Thoracic aorta (tissue), 2 donors: ENCODE measurements around the gene PRKRA. TPM values are rescaled to one million over a fixed set of nuclear protein-coding genes. Genes with fewer than 3 reads are reported as not detected.

Source experiments
- ATAC-seq: fragments of 150-250 bp; one replicate; pipeline ENCODE4 v1.8.0; 2017; ENCODE audit warnings: low read depth; ENCODE audit not compliant: insufficient number of reproducible peaks, low FRiP score
- DNase-seq: peaks from one replicate; pipeline ENCODE4 v3.0.0-alpha.2; 2020; ENCODE audit warnings: low spot score
- H3K27ac ChIP-seq, 2 donors: fragments of 200-600 bp; sonication (generic); 1 replicate in 1 of 2; 2 replicates in 1 of 2; pipeline ENCODE4 v1.5.1; 2016; ENCODE audit warnings: mild to moderate bottlenecking in 2 of 2, moderate library complexity in 2 of 2
- H3K27me3 ChIP-seq: fragments of 200-600 bp; sonication (generic); replicated peaks from 2 replicates; pipeline ENCODE4 v1.6.0; 2016; ENCODE audit warnings: mild to moderate bottlenecking; ENCODE audit not compliant: insufficient read depth
- H3K36me3 ChIP-seq: fragments of 200-600 bp; sonication (generic); one replicate; pipeline ENCODE4 v1.5.1; 2016
- H3K4me1 ChIP-seq, 2 donors: fragments of 200-600 bp; sonication (generic); 1 replicate in 1 of 2; 2 replicates in 1 of 2; pipeline versions ENCODE4 v1.5.1 to v1.6.0; 2016; ENCODE audit warnings: low read depth in 2 of 2, mild to moderate bottlenecking in 1 of 2; ENCODE audit not compliant: control insufficient read depth in 1 of 2
- H3K4me3 ChIP-seq: fragments of 200-600 bp; sonication (generic); 2 replicates; pipeline ENCODE4 v1.5.1; 2016; ENCODE audit warnings: mild to moderate bottlenecking
- H3K9me3 ChIP-seq: fragments of 200-600 bp; sonication (generic); 2 replicates; pipeline ENCODE4 v1.5.1; 2016
- CTCF ChIP-seq: fragments of 200-600 bp; sonication (generic); IDR thresholded peaks from one replicate; pipeline ENCODE4 v1.5.1; 2019; ENCODE audit warnings: antibody characterized with exemption
- total RNA-seq, 2 donors: library from RNA; depleted of rRNA; stranded (reverse); fragments of >200 nt; gene quantifications; one replicate each; pipeline versions ENCODE4 v1.1.0 to v1.2.3, GENCODE V29; 2016

PRKRA gene
- total RNA-seq, 2 donors from 2014 or later, result 61.3 to 71.5 TPM

DNA sequence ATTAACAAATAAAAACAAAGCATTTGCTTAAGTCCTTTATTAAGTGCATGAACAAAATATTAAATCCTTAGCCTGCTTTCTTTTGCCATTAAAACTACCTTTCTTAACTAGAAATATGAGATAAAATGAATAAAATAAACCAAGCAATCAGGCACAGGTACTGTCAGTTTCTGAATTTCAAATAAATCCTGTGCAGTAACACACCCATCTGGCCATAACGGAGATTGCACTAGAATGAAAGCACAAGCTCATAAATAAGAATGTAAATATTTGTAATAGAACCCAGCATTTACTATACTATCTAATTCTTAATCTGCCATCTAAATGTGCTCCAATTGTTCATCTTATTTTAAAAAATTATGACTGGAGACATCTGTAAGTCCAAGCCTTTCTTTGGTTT, 31.9 kb downstream of the PRKRA start:
- Histone ChIP-seq H3K27me3 (no peaks in the 10 kb centered on the region), H3K4me3 (no peak overlapping the region), H3K4me1 (peaks cover 5 to 7% of the 10 kb centered on the region in 2 donors), H3K27ac (no peak overlapping the region), H3K9me3 (no peaks in the 10 kb centered on the region), H3K36me3 (no peaks in the 10 kb centered on the region)
- no peak for TF ChIP-seq CTCF
- ATAC-seq (no peak), DNase-seq (no peak)

DNA sequence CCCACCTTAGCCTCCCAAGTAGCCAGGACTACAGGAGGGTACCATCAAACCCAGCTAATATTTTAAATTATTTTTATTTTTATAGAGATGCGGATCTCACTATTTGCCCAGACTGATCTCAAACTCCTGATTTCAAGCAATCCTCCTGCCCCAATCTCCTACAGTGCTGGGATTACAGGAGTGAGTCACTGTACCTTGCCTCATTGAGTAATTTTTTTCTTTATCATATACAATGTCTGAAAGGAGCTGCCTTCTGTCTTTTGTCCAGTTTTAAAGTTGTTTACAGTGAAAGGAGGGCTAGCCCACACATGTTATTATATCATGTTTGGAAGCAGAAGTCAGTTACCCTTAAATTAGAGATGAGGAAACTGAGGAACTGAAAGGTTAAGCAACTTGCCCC, 32.5 kb downstream of the PRKRA start:
- H3K27me3 ChIP-seq, result no peaks in the 10 kb centered on the region
- ATAC-seq, result no peak
- H3K36me3 ChIP-seq, result no peaks in the 10 kb centered on the region
- H3K4me3 ChIP-seq, result no peak overlapping the region
- peaks cover 5 to 7% of the 10 kb centered on the region in 2 donors for H3K4me1 ChIP-seq
- no peak for TF ChIP-seq CTCF
- DNase-seq, result no peak
- H3K9me3 ChIP-seq, result no peaks in the 10 kb centered on the region
- H3K27ac ChIP-seq, result no peak overlapping the region

DNA sequence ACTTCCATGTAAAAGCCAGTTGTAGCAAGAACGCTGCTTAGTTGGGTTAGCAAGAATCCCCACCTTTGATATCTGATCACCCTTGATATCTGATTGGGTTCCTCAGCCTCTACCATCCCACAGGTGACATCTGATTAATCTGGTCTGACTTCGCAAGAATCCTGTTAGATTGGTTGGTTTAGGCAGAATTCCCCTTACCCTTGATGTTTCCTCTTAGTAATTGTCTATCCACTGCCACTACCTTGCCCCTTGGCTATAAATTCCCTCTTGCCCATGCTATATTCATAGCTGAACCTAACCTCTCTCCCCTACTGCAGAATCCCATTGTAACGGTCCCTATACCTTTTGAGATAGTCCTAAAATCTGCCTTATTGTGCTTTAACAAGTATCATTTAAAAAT, 33.1 kb downstream of the PRKRA start:
- Histone ChIP-seq H3K36me3 (no peaks in the 10 kb centered on the region), H3K27ac (no peak overlapping the region), H3K27me3 (no peaks in the 10 kb centered on the region), H3K4me3 (no peak overlapping the region), H3K4me1 (peaks cover 5 to 11% of the 10 kb centered on the region in 2 donors), H3K9me3 (no peaks in the 10 kb centered on the region)
- ATAC-seq (no peak), DNase-seq (no peak)
- no peak for TF ChIP-seq CTCF

GRCh38 chr2:178415979-178416378, 35.0 kb downstream of the PRKRA start:
- Histone ChIP-seq H3K36me3 (no peaks in the 10 kb centered on the region), H3K9me3 (no peaks in the 10 kb centered on the region), H3K4me1 (peaks cover 5 to 12% of the 10 kb centered on the region in 2 donors), H3K4me3 (no peak overlapping the region), H3K27me3 (no peaks in the 10 kb centered on the region), H3K27ac (no peak overlapping the region)
- no peak for TF ChIP-seq CTCF
- no peak for ATAC-seq
- no peak for DNase-seq

DNA sequence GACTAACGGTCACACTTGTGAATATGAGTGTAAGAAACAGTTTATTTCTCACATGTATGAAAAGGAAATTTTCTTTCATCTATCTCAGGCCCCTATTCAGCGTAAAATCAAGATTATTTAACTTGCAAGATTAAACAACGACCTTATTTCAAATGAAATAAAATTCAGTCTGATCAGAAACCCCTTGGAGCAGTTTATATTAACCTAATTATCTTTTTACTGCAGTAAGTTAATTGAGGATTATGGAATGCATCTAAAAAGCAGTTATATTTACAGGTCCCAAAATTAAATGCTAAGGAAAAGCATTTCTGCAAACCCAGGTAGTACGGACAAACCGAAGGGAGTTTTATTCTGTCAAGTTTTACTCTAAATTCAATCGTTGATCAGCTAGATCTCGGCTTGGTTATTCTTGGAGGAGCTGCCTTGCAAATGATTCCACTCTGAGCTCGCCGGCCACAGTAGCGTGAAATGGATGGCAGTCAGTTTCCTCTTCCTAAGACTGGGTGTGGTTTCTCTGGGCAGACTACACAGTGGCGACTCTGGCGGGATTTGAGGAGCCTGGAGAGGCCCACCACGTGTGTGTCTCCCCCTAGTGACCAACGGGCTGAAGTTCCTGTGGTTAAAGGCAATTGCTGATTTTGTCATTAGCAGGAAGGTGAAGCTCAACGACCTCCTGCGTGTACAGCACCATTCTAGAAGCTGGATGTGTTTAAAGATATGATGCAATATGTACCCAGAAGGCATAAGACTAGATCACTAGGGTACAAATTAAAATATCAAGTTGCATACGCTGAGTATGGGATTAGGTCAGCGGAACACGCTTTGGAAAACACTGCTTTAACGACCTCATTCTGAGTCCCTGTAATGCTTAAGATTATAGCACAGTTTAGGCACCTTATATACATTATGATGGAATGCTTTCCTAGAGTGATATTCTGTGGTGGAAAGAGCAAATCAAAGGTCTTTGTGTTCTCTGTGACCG, 36.4 kb downstream of the PRKRA start:
- Histone ChIP-seq H3K27ac (peak overlapping the region; percentile 96 to 97), H3K4me3 (peak overlapping the region; percentile 91), H3K27me3 (no peaks in the 10 kb centered on the region), H3K36me3 (no peaks in the 10 kb centered on the region), H3K9me3 (no peaks in the 10 kb centered on the region), H3K4me1 (peaks cover 5 to 12% of the 10 kb centered on the region in 2 donors)
- DNase-seq (peak; percentile 70), ATAC-seq (peak; percentile 95)
- peak; percentile 86 for TF ChIP-seq CTCF
